GF-D8 (cell line): Measurements from ENCODE around the gene IRF2BP2.
A peak's percentile ranks its signal among the peaks of the same experiment; 100 is the strongest.

Source experiments
- DNase-seq: peaks from one replicate; lab custom pipeline; 2025; lab: John Stamatoyannopoulos, UW

Gene IRF2BP2

DNA sequence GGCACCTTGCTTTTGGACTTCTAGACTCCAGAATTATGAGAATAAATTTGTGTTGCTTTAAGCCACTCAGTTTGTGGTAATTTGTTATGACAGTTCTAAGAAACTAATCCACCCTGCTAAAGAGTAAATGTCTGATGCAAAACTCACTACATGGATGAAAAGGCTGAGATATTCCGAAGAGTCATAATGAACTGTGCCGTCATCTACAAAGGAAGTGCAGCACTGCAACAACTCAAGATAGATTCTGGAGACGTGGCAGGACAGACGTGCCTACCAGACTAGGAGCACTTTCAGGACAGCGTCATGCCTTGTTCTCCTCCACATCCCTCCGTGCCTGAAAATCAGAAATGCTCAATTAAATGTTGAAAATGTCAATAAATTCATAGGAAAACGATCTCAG lies 24.4 kb upstream of the IRF2BP2 start:
- no peak for DNase-seq

DNA sequence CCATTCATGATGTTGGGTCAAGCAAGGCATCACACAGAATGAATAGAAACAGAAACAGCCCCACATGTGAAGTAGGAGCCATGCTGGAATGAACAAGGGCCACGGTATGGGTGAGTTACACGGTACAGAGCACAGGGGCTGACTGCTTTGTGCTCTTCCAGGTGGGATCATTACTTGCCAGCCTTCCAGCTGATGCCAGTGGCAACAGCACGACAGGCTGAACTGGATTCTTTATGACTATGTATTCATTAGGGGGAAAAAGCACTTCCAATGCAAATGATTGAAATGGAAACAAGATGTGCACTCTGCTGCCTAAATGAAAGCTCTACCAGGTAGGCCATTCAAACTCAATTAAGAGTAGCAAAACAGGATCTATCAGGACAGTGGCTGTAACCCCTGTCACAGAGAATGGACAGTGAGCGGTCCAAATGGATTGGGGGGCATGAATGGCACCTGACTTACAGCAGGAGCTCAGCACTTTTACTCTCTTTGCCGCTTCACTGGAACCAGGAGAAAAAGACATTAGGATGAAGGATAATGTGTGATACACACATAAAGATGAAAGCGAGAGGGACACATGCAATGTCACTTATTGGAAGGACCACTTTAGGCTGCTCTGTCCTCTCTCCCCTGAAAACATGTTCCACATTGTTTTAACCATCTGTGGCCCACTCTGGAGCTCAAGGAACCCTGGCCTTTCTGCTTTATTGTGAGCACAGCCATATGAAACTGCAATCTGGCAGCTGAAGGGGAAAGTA lies 23.4 kb upstream of the IRF2BP2 start:
- no peak for DNase-seq

DNA sequence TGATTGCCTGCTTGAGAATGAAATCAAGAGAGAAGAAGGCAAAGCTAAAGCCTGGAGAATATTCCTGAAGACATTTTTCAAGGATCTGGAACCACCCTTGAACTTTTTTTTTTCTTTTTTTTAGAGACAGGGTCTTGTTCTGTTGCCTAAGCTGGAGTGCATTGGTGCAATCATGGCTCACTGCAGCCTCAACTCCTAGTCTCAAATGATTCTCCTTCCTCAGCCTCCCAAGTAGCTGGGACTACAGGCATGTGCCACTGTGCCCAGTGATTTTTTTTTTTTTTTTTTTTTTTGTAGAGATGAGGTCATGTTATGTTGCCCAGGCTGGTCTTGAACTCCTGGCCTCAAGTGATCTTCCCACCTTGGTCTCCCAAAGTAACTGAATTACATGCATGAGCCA lies 22.2 kb upstream of the IRF2BP2 start:
- no peak for DNase-seq

DNA sequence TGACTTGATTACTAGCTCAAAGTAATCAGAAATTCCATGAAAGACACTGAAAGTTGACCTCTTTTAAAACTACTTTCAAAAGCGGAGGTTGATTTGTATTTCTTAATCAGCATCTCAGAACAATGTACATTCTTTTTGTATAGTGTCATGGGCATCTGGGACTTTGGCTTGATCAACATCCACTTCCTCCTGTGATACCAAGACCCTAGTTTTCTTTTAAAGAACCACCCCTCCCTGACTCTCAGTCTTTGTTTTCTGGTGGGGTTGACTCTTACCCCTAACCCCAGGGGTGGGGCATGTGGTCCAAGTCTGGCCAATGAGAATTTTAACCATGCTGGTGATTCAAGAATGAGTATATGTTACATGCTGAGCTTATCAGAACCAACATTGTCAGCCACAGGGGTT lies 21.7 kb upstream of the IRF2BP2 start:
- DNase-seq = no peak

DNA sequence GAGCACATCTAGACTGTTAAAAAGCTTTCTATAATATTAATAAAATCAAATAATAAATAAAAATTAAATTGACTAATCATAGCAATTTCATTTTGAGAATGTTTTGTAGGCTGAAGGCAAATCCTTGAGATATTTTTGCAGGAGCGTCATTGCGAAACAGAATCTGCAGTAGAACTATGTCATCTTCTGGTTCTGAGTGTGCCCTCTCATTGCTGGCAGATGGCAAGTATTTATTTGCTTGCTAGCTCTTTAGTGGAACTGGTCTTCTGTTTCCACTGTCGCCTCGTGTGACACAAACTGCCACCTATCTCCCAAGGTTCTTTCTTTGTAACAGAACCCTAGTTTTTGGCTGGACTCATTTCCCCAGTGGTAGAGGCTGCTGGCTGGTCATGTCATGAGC lies 19.0 kb upstream of the IRF2BP2 start:
- no peak for DNase-seq

DNA sequence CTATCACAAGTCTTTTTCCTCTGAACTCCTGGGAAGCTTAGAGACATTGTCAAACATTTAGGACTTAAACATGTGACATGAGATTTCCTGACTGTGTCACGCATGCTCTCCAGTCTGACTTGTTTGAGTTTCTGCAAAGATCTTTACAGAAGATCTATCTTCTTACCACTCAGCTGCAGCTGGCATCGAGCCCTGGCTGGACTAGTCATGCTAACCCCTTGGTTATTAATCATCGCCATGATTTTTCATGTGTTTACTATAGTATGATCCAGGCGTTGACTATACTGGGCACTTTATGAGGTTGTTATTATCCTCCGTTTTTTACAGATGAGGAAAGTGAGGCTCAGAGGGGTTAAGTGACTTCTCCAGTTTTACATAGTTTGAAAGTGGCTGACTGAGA lies 18.1 kb upstream of the IRF2BP2 start:
- no peak for DNase-seq

DNA sequence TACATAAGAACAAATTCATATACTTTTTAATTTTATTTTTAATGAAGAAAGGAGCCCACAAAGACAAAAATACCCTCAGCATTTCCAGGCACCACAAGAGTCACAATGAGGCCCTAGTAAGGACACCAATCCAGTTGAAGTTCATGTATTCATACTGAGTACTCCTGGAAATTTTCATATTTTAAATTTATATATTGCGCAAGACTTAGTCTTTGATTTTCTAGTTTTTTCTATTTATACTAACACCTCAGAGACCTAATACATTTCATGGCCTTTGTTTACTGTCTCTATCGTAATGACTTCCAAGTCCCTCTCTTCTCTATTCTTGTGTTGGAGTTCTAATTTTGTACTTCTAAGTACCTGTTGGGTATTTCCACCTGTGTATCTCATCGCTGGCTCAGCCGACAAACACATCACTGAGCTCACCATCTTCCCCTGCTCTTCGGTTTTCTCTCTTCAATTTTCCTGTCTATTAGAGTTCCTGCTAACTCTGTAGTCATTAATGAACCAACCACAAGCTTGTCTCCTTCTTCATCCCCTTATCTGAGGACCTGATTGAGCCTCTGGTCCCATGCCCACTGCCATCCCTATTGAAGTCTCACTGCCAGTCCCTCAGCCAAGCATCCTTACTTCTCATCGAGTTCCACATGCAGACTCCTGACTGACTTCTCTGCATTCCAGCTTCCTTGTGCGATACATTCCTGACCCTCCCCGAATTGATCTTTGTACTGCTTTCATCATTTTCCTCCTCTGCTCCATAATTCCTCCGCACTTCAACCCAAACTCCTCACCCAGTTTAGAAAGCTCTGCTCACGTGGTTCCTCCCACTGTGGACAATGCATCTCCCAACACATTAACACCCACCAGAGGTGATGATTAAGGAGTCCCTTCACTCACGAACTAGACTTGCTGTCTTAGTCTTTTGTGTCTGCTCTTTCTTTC lies 17.3 kb upstream of the IRF2BP2 start:
- no peak for DNase-seq

DNA sequence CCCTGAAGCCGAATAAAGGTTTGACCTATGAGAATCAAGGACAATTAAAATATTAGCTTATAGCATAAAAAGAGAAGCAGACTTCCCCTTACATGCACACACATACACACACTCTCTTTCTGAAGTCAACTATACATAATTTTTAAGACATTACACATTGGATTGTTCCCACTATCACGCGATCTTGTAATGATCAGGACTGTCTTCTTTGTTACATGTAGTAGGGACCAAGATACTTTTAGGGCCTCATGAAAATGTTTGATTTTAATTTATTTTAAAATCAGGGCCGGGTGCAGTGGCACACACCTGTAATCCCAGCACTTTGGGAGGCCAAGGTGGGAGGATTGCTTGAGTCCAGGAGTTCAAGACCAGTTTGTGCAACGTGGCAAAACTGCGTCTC lies 16.4 kb upstream of the IRF2BP2 start:
- no peak for DNase-seq

DNA sequence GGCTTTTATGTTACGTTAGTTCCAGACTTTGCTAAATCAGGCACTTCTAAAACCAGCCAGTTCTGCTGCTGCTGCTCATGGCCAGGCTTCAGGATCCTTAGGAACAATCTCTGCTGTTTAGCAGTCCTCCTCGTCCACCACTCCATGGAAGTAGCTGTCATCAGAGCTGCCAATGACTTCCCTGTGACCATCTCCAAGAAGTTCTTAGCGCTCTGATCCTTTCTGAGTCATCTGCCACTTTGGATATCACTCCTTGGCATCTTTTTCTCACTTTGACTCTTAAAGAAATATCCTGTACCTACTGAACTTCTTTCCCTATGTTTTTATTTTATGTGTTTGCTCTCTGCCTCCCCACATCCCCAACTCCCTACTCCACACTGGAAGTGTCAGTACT lies 14.7 kb upstream of the IRF2BP2 start:
- no peak for DNase-seq

DNA sequence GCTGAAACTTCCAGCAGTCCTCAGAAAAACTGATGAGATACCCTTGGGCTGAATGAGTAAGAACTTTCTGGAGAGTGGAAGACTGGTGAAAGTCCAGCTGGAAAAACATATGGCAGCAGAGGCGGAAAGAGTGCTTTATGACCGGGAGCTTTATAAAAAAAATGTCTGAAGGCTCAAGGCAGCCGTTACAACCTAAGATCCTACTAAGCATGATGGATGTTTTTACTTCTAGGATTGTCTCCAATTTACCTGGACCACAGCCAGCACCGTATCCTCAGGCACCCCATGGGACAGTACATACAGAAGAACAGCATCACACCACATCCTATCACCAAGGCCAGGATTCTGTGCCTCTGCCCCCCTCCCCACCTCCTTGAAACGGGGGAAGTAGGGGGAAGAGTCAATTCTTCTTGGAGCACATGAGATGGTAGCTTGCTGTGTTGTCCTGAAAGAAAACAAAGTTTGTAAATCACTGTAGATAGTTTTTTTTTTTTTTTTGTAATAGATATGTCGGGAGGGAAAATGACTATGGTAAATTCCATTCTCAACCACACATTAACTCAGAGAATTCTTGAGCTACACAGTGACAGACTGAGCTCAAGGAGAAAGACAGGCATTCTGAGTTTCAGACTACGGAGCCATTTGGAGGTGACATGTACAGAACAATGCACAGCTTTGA lies 11.8 kb upstream of the IRF2BP2 start:
- no peak for DNase-seq

DNA sequence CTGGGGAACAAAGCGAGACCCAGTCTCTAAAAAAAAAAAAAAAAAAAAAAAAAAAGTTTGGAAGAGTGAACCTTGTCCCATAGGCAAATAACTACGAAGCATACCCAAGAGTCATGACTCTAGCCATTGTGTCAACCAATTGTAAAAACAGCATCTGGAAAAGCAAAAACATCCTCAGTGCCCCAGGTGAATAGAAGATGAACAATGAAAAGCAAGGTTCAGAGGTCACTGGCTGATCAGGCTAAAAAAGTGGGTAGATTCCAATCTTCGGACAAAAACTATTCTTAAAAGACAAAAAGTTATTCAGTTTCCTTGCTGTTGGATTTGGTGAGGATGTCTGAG lies 11.1 kb upstream of the IRF2BP2 start:
- no peak for DNase-seq

DNA sequence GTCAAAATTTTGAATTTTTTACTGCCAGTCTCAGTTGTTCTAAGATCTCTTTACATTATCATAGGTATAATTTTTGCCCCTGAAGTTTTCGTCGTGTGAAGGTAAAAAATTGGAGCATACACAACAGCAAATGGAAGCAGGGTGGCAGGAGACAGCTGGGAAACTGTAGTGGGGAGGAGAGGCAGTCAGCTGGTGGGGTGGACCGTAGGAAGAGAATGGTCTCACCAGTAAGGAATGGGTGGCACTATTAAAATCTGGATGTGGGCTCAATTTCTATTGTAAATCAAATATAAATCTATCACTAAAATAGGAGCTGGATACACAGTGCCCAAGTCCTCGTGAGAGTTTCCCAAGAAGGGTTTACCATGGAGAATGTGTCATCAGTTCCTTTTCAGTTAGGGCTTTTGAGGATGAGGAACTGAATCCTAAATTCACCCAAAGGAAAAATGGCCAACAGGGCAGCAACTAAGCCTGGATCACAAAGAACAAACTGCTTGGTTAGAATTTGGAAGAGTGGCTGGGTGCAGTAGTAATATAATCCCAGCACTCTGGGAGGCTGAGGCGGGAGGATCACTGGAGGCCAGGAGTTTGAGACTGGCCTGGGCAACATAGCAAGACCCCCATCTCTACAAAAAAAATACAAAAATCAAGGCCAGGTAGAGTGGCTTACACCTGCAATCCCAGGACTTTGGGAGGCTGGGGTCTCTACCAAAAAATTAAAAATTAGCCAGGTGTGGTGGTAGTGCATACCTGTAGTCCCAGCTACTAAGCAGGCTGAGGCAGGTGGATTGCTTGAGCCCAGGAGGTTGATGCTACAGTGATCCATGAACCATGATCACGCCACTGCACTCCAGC lies 10.5 kb upstream of the IRF2BP2 start:
- DNase-seq = no peak

DNA sequence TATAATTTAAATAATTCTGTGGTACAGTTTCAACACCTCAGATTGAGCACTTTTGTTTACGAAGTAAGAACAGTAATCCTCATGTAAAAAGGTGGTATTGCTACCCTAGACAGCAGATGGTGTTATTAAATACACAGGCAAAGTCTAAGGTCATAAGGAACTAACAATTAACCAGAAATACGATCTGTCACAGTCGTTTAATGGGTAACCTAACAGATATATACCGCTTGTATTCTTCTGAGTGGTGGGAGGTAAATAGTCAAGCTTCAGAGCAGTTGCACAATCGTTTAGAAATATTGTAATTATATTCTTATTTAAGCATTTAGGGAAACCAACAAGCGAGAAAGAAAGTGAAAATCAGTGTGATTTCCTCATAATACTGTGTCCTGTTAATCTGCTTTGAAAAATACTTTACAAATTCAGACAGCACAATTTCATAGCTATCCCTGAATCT lies 9.8 kb upstream of the IRF2BP2 start:
- DNase-seq = no peak

DNA sequence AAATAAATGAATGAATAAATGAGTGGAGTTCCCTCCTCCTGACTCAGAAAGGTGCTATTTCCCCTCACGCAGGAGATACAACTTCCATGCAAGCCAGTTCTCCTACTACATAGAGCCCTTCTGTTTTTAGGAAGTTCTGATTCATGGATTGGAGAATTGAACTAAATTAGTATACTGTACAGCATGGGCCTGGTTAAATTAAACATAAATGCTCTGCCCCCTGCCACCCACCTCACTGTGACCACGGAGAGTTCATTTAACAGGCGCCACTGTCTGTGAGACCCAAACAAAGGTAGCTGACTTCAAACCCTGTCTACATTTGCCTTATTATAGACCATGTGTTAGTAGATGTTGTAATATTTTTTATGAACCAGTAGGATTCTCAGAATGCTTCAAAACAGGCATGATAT lies 9.1 kb upstream of the IRF2BP2 start:
- no peak for DNase-seq

DNA sequence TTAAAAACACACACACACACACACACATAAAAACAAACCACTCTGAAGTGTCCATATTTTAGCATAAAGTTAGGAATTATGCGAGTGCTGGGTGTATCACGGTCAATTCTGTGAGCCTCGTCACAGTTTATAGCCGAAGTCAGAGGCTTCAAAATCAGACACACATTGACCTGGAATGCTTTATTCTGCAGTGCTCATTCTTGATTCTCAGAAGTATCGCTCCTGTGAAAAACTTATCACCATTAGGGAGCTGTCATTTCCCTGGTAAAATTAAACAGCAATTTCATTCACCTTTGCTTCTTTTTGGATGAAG lies 8.7 kb upstream of the IRF2BP2 start:
- no peak for DNase-seq

DNA sequence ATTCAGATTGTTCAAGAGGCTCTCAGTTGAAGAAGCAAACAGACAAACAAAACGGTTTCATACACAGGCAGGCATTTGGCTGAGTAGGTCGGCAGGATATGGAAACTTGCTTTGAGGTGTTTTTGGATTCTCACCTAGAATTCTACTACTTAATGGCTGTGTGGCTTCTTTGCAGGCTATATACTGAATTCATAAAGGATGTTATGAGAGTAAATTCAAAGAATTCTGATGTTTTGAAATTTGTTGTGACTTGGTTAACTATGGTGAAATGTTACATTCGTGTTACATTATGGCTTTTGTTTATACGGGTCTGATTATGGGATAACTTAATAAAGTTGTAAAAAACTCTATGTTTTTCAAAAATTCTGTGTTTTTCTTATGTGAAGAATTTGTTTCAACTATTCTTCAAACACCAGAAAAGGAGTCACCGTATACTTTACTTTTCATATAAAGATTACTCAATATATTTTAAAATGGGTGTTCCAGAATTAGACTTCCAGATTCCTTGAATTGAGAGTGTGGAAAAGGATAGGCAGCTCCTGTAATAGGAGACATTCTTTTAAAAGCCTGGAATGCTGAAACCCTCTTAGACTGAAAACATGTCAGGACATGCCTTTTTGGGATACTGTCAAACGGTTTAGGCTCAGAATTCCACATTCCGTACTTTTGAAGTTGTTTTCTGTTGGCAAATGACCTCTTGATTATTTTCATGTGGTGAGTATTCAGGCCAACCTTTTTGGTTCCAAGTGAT lies 8.2 kb upstream of the IRF2BP2 start:
- no peak for DNase-seq

DNA sequence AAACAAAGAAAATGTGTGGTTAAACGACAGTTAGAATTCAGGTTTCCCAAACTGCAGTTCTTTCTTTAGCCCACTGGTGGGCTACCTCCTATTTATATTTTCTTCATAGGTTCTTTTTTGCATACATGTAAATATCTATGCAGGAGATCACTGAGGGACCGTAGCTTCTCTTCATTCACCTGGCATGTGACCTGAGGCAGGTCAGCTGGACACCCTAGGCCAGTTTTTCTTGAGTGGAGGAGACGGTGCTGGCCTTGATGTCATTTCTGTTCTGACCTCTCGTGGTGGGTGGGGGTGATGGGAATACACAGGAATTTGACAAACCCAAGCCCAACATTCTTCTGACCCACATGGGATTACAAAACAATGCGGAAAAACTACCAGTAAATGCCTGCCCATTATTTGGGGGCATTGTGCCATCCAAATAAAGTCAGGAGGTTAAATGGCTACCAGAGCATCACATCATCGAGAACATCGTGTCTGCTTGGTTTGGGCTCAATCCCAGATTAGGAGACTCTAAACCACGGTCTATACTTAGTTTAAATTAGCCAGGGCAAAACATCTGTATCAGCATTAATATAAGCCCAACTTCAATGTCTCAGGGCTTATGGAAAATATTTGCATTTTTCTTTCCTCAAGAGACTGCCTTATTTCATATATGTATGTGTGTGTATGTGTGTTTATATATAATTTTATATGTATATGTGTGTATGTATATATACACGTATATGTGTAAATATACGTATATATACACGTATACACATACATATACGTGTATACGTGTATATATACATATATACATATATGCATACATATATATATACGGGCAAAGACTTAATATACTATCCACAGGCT lies 7.4 kb upstream of the IRF2BP2 start:
- no peak for DNase-seq

DNA sequence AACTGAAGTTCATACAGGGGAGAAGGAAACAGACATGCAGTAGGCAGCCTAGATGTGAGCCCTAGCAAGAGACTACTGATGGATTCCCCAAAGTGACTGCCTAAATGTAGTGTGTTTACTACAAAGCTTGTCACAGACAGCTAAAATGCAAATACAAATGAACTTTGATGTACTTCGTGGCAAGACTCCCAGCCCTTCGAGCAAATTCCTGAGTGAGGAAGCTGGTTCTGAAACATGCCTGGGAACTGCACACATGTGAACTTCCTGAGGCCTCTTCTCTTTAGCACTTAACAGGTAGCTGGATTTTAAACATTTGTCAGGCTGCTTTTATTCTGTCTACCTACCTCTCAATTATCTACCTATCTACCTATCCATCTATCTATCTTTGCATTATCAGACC lies 6.7 kb upstream of the IRF2BP2 start:
- DNase-seq = no peak

DNA sequence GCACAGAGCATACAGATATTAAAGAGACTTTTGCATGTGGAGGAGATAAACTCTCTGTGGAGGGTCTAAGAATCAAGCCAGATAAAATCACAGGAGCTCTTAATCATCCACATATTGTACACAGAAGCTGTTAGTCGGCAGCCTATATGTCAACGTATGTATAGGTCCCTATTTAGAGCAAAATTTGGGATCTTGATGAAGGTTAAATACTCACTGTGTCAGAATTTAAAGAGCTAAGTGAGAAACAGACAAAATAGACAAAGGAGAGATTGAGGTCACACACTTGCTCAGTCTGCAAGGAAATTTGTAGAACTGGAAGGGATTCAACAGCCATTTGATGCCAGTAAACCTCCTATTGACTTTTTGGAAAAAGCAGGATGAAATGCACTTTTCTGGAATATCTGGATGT lies 4.1 kb upstream of the IRF2BP2 start:
- no peak for DNase-seq

DNA sequence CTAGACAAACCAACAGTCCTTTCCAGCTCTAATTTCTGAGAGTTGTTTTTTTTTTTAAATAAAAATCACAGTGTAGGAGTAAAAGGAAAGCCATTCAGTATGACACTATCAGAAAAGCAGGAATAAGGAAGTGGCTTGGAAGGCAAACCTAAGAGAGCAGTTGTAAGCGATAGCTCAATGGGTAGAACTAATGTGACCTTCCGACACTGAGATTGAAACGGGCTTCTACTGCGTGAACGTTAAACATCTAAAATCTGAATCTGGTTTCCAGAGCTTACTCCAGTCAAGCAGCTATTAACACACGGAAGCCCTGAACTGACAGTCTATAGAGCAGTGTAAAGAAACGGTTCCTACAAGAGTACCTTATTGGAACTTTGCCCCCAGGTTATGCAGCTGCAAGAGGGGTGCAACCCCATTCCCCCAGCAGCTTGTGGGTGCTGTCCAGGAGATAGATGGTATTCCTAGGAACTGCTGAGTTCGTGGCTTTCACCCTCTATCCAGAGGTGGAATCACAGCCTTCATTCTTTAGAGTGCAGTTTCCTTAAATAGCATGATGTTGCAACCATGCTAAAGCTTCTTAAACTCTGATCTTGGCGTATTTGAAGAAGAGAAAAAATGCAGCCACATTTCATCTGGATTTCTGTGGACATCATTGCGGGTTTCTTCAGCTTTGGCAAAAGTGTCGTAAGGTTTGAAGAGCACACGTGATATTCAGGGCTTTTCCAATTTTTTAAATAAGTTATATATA lies 3.3 kb upstream of the IRF2BP2 start:
- DNase-seq = peak; percentile 65
